DND-41 (cell line): ENCODE results near the gene ADNP2.
"Not testable (repeated sequence)": the region's sequence is repeated elsewhere in the genome, so short reads cannot be mapped to it uniquely, and the experiment has no call there.

Experiments used
- ATAC-seq: fragments of 200-7000 bp; cut with Tn5 transposase; 3 replicates; pipeline ENCODE4 v1.9.1; 2021; ENCODE audit warnings: low read depth; ENCODE audit not compliant: insufficient read depth
- DNase-seq: peaks from one replicate; pipeline ENCODE4 v3.0.0-alpha.2; 2020
- H2AFZ ChIP-seq: 2 replicates; pipeline ENCODE4 v1.6.0; 2012; ENCODE audit warnings: low read depth, low read length
- H3K27ac ChIP-seq: 2 replicates; pipeline ENCODE4 v1.5.1; 2012; ENCODE audit warnings: low read length, inconsistent platforms
- H3K27me3 ChIP-seq: fragments of 200-600 bp; sonication (generic); 2 replicates; pipeline ENCODE4 v1.6.0; 2012; ENCODE audit warnings: low read length, mild to moderate bottlenecking, inconsistent platforms; ENCODE audit not compliant: insufficient read depth, poor library complexity
- H3K36me3 ChIP-seq: 2 replicates; pipeline ENCODE4 v1.5.1; 2012; ENCODE audit warnings: low read length, inconsistent platforms; ENCODE audit not compliant: insufficient read depth
- H3K4me1 ChIP-seq: 2 replicates; pipeline ENCODE4 v1.5.1; 2012; ENCODE audit warnings: mild to moderate bottlenecking, low read length; ENCODE audit not compliant: insufficient read depth
- H3K4me2 ChIP-seq: 2 replicates; pipeline ENCODE4 v1.6.0; 2012; ENCODE audit warnings: mild to moderate bottlenecking, moderate library complexity, low read length, inconsistent platforms; ENCODE audit not compliant: insufficient read depth
- H3K4me3 ChIP-seq, 2 experiments: fragments of 200-600 bp in 1 of 2; shearing (Covaris generic) in 1 of 2; 2 replicates each; pipeline ENCODE4 v1.5.1; 2012 to 2016; ENCODE audit warnings: inconsistent platforms in 2 of 2, low read length in 2 of 2, mild to moderate bottlenecking in 2 of 2, low read depth in 1 of 2, moderate library complexity in 1 of 2
- H3K79me2 ChIP-seq: 2 replicates; pipeline ENCODE4 v1.6.0; 2012; ENCODE audit warnings: low read length, inconsistent platforms; ENCODE audit not compliant: insufficient read depth
- H3K9ac ChIP-seq: 2 replicates; pipeline ENCODE4 v1.6.0; 2012; ENCODE audit warnings: low read depth, mild to moderate bottlenecking, inconsistent platforms, low read length, moderate library complexity
- H3K9me3 ChIP-seq: 2 replicates; pipeline ENCODE4 v1.5.1; 2012; ENCODE audit warnings: low read length, moderate library complexity, mild to moderate bottlenecking, inconsistent platforms; ENCODE audit not compliant: insufficient read depth, severe bottlenecking
- H4K20me1 ChIP-seq: 2 replicates; pipeline ENCODE4 v1.6.0; 2012; ENCODE audit warnings: low read length; ENCODE audit not compliant: insufficient read depth
- CTCF ChIP-seq: IDR thresholded peaks from 2 replicates; pipeline ENCODE4 v1.5.1; 2012; ENCODE audit warnings: borderline replicate concordance, low read length, moderate library complexity, mild to moderate bottlenecking; ENCODE audit not compliant: poor library complexity, severe bottlenecking; ENCODE audit errors: extremely low read depth
- EZH2 ChIP-seq: IDR thresholded peaks from 3 replicates; pipeline ENCODE4 v1.6.1; 2012; ENCODE audit warnings: borderline replicate concordance, low read depth, mild to moderate bottlenecking, moderate library complexity, low read length, inconsistent platforms; ENCODE audit not compliant: severe bottlenecking

ADNP2 gene

GRCh38 chr18:80163183-80163582, 54.1 kb downstream of the ADNP2 start:
- Histone ChIP-seq H4K20me1 (peaks cover 2% of the 10 kb centered on the region; the same call in 1 of the 2 replicates), H3K79me2 (no peaks in the 10 kb centered on the region), H2AFZ (no peak overlapping the region), H3K36me3 (0 out of 2 replicates have a peak, but pooled peaks cover 5% of the 10 kb centered on the region), H3K4me3 (no peak overlapping the region), H3K9ac (no peak overlapping the region), H3K27ac (no peak overlapping the region), H3K27me3 (no peaks in the 10 kb centered on the region), H3K4me2 (no peak overlapping the region), H3K4me1 (peaks cover 15% of the 10 kb centered on the region), H3K9me3 (peaks cover 15% of the 10 kb centered on the region)
- DNase-seq (no peak), ATAC-seq (no peak)
- TF ChIP-seq CTCF = no peak
- TF ChIP-seq EZH2 = no peak

- not testable (repeated sequence) for H3K27ac ChIP-seq, H3K9ac ChIP-seq, H4K20me1 ChIP-seq, H2AFZ ChIP-seq, H3K79me2 ChIP-seq, H3K4me3 ChIP-seq, H3K36me3 ChIP-seq, H3K4me2 ChIP-seq, ATAC-seq, DNase-seq, H3K27me3 ChIP-seq
- H3K9me3 ChIP-seq = peaks cover 15% of the 10 kb centered on the region
- H3K4me1 ChIP-seq = peaks cover 20% of the 10 kb centered on the region
Observed at GRCh38 chr18:80164727-80165355, 55.8 kb downstream of the ADNP2 start.

GRCh38 chr18:80166240-80166639, 57.2 kb downstream of the ADNP2 start:
- Histone ChIP-seq H3K4me2 (no peak overlapping the region), H3K9me3 (peaks cover 15% of the 10 kb centered on the region), H3K4me1 (peaks cover 20% of the 10 kb centered on the region), H3K27me3 (no peaks in the 10 kb centered on the region), H4K20me1 (no peaks in the 10 kb centered on the region), H3K36me3 (0 out of 2 replicates have a peak, but pooled peaks cover 3% of the 10 kb centered on the region), H3K79me2 (no peaks in the 10 kb centered on the region), H3K9ac (no peak overlapping the region), H2AFZ (no peak overlapping the region), H3K4me3 (no peak overlapping the region), H3K27ac (no peak overlapping the region)
- DNase-seq (no peak), ATAC-seq (no peak)
- TF ChIP-seq CTCF (no peak), EZH2 (no peak)

- H3K4me1 ChIP-seq = peaks cover 20% of the 10 kb centered on the region
- H3K4me3 ChIP-seq = no peak overlapping the region
- no peak for ATAC-seq
- H3K4me2 ChIP-seq = no peak overlapping the region
- no peaks in the 10 kb centered on the region for H4K20me1 ChIP-seq
- peaks cover 15% of the 10 kb centered on the region for H3K9me3 ChIP-seq
- no peaks in the 10 kb centered on the region for H3K27me3 ChIP-seq
- no peak overlapping the region for H3K9ac ChIP-seq
- 0 out of 2 replicates have a peak, but pooled peaks cover 3% of the 10 kb centered on the region for H3K36me3 ChIP-seq
- TF ChIP-seq CTCF (no peak), EZH2 (no peak)
- peak overlapping the region; percentile 38; the same call in 1 of the 2 replicates for H3K27ac ChIP-seq
- H3K79me2 ChIP-seq = no peaks in the 10 kb centered on the region
- no peak overlapping the region for H2AFZ ChIP-seq
- no peak for DNase-seq
Observed at GRCh38 chr18:80166725-80167124, 57.7 kb downstream of the ADNP2 start.
